ENCODE data around the gene UGT1A5. TPM values are rescaled to one million over a fixed set of nuclear protein-coding genes. Genes with fewer than 3 reads are reported as not detected.

The UGT1A5 gene
- total and polyA plus RNA-seq, 2 of the 4 experiments (the other 2 are of a cell fraction) = not detected

DNA sequence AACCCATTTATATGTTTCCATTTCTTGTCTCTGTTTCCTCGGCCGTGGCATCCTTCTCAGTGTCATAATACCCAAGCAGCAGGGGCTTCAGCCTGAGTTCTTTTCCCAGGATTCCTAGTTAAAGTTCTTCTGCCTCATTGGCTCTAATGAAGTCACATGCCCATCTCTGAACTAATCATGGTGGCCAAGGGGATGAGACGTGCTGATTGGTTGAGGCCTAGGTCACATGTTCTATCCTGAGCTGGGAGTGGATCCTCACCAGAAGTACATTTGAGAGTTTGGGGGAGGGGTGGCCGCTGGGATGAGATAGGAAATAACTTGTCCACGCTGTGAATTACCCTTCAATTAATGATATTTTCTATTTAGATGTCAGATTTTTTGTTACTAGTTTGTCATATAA lies 3.8 kb upstream of the UGT1A5 start:
- H2AK5ac ChIP-seq (ENCODE audit: low read depth, low read length) = no peak overlapping the region
- no peak overlapping the region for H2AK9ac ChIP-seq (replicated peaks; ENCODE audit: low read depth, low read length, poor library complexity)
- H3K36me3 ChIP-seq (ENCODE audit: control insufficient read depth, insufficient read depth, low read length) = no peaks in the 10 kb centered on the region
- no peak overlapping the region for H4K8ac ChIP-seq (ENCODE audit: low read depth in 2 of 2, low read length in 2 of 2)
- H3K4me3 ChIP-seq (ENCODE audit: insufficient read depth, low read depth, low read length) = no peak overlapping the region
- no peak overlapping the region for H3K9ac ChIP-seq (ENCODE audit: low read depth, low read length)
- 71% methylated on average over 1 of the region's 5 CpGs; no CpG with 5 or more reads in 1 of the 2 experiments for WGBS, 2 experiments (ENCODE audit: extremely low coverage in 2 of 2, insufficient read length in 1 of 2)
- no peak overlapping the region for H2BK15ac ChIP-seq (ENCODE audit: low read depth, low read length)
- H4K91ac ChIP-seq (ENCODE audit: insufficient read depth, low read depth, low read length) = no peak overlapping the region
- H3K9me3 ChIP-seq (ENCODE audit: control insufficient read depth, insufficient read depth, low read length) = no peaks in the 10 kb centered on the region
- no peak overlapping the region for H2BK120ac ChIP-seq (ENCODE audit: low read depth, low read length)
- no peak overlapping the region for H3K23ac ChIP-seq (ENCODE audit: low read depth, low read length)
- H2BK20ac ChIP-seq (ENCODE audit: low read depth, low read length) = no peak overlapping the region
- no peaks in the 10 kb centered on the region for H3K9me1 ChIP-seq (ENCODE audit: insufficient read depth, low read length)
- no peaks in the 10 kb centered on the region for H3K27me3 ChIP-seq (ENCODE audit: control insufficient read depth, insufficient read depth, low read length)
- 0 out of 2 replicates have a peak overlapping the region, but pooled peaks have one; percentile 9 for H3K18ac ChIP-seq (ENCODE audit: low read depth, low read length)
- H3K4me2 ChIP-seq (ENCODE audit: low read depth, low read length) = no peak overlapping the region
- no peak overlapping the region for H3K27ac ChIP-seq (ENCODE audit: insufficient read depth, low read length)
- H3K79me1 ChIP-seq (ENCODE audit: low read depth in 1 of 2, low read length in 2 of 2) = no peaks in the 10 kb centered on the region
- peaks cover 9% of the 10 kb centered on the region for H3K4me1 ChIP-seq (ENCODE audit: control insufficient read depth, insufficient read depth, low read length)
- H2AFZ ChIP-seq (replicated peaks; ENCODE audit: low read length, poor library complexity) = no peak overlapping the region
- dilution Hi-C loops (cut with HindIII; ENCODE audit: low sequenced_read_pairs, unreplicated experiment) (no loop called here), in situ Hi-C loops (cut with MboI; ENCODE audit: low sequenced_read_pairs) (no loop called here), intact Hi-C loops (cut with micrococcal nuclease) (no loop called here)
- no peak for ATAC-seq (ENCODE audit: low read depth)
- no peak overlapping the region for H3K4ac ChIP-seq (ENCODE audit: low read depth, low read length)
- no peak overlapping the region for H3K14ac ChIP-seq (replicated peaks; ENCODE audit: low read depth, low read length)
- ChIA-PET CTCF (interaction anchor here (0.6 kb wide), 1 partner anchor 27 kb away, joined by 3 read pairs; the partner anchor contains the start of gene UGT1A7), POLR2A (ENCODE audit: unreplicated experiment) (no interaction called here)
- no peak overlapping the region for H4K5ac ChIP-seq (ENCODE audit: low read depth, low read length)
- no peak for DNase-seq
- H4K20me1 ChIP-seq (ENCODE audit: insufficient read depth, low read length) = no peaks in the 10 kb centered on the region
- H2BK5ac ChIP-seq (ENCODE audit: low read depth, low read length, poor library complexity, severe bottlenecking) = no peak overlapping the region
- no TSS peak for BruUV-seq (replicated peaks)
- no peak overlapping the region for H3K56ac ChIP-seq (ENCODE audit: extremely low read depth, insufficient read depth, low read length)
- TF ChIP-seq CEBPB (IDR thresholded peaks at IDR 0.05; ENCODE audit: low read depth, low read length) = no peak
- TF ChIP-seq, protein P1, sequence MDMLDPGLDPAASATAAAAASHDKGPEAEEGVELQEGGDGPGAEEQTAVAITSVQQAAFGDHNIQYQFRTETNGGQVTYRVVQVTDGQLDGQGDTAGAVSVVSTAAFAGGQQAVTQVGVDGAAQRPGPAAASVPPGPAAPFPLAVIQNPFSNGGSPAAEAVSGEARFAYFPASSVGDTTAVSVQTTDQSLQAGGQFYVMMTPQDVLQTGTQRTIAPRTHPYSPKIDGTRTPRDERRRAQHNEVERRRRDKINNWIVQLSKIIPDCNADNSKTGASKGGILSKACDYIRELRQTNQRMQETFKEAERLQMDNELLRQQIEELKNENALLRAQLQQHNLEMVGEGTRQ (IDR thresholded peaks at IDR 0.05; ENCODE audit: low read depth, low read length) = peak; percentile 49
